HG03196 (cell line): ENCODE data around the gene AKAP13.

Experiments
- ATAC-seq: cut with Tn5 transposase; IDR thresholded peaks from one replicate; pipeline ENCODE4 v1.9.1; 2021; ENCODE audit not compliant: unreplicated experiment

The AKAP13 gene

GRCh38 chr15:85494048-85494777, 113.8 kb downstream of the AKAP13 start:
- no peak for ATAC-seq

- ATAC-seq: no peak
Measured at GRCh38 chr15:85495096-85495495, 114.7 kb downstream of the AKAP13 start.

- no peak for ATAC-seq
Measured at GRCh38 chr15:85495544-85495943, 115.1 kb downstream of the AKAP13 start.

GRCh38 chr15:85496151-85496550, 115.7 kb downstream of the AKAP13 start:
- no peak for ATAC-seq

GRCh38 chr15:85496551-85497171, 116.3 kb downstream of the AKAP13 start:
- ATAC-seq: no peak

GRCh38 chr15:85497172-85497569, 116.8 kb downstream of the AKAP13 start:
- ATAC-seq: no peak

GRCh38 chr15:85498471-85498870, 118.1 kb downstream of the AKAP13 start:
- no peak for ATAC-seq

GRCh38 chr15:85499371-85499887, 119.0 kb downstream of the AKAP13 start:
- ATAC-seq: no peak

- ATAC-seq: no peak
Measured at GRCh38 chr15:85500060-85500708, 119.8 kb downstream of the AKAP13 start.

GRCh38 chr15:85500729-85501128, 120.3 kb downstream of the AKAP13 start:
- ATAC-seq: no peak

- ATAC-seq: no peak
Measured at GRCh38 chr15:85501574-85501973, 121.2 kb downstream of the AKAP13 start.

GRCh38 chr15:85503151-85503799, 122.9 kb downstream of the AKAP13 start:
- ATAC-seq: no peak

GRCh38 chr15:85504749-85505676, 124.6 kb downstream of the AKAP13 start:
- no peak for ATAC-seq

- ATAC-seq: no peak
Measured at GRCh38 chr15:85507114-85507513, 126.7 kb downstream of the AKAP13 start.

- no peak for ATAC-seq
Measured at GRCh38 chr15:85509973-85510372, 129.6 kb downstream of the AKAP13 start.

- no peak for ATAC-seq
Measured at GRCh38 chr15:85514413-85514812, 134.0 kb downstream of the AKAP13 start.

GRCh38 chr15:85515212-85515611, 134.8 kb downstream of the AKAP13 start:
- no peak for ATAC-seq

- no peak for ATAC-seq
Measured at GRCh38 chr15:85517086-85517485, 136.7 kb downstream of the AKAP13 start.

GRCh38 chr15:85518979-85519761, 138.8 kb downstream of the AKAP13 start:
- ATAC-seq: no peak

GRCh38 chr15:85520650-85521049, 140.2 kb downstream of the AKAP13 start:
- ATAC-seq: no peak
